Measurements from ENCODE around the gene GIGYF2.

GIGYF2 gene

GRCh38 chr2:232816657-232817056 lies 119.5 kb downstream of the GIGYF2 start:
- no peak overlapping the region for H3K4me2 ChIP-seq (ENCODE audit: insufficient read depth, low read length)
- no peak overlapping the region for H3K4me3 ChIP-seq (ENCODE audit: low read depth in 1 of 2, low read length in 2 of 2)
- no peaks in the 10 kb centered on the region for H3K79me2 ChIP-seq (ENCODE audit: insufficient read depth, low read length)
- H3K4me1 ChIP-seq (ENCODE audit: insufficient read depth, low read length), result no peaks in the 10 kb centered on the region
- H3K36me3 ChIP-seq (ENCODE audit: insufficient read depth, low read length), result peaks cover 90% of the 10 kb centered on the region
- H3K9ac ChIP-seq (ENCODE audit: low read depth, low read length), result no peak overlapping the region
- no peak for ATAC-seq (ENCODE audit: insufficient read depth, low read depth)
- TF ChIP-seq EZH2 (IDR thresholded peaks at IDR 0.05; ENCODE audit: borderline replicate concordance, low read depth, low read length, severe bottlenecking), result no peak
- TF ChIP-seq CTCF (IDR thresholded peaks at IDR 0.05; ENCODE audit: borderline replicate concordance, extremely low read depth, low read length, poor library complexity, severe bottlenecking), result no peak
- H3K27ac ChIP-seq (ENCODE audit: low read length), result no peak overlapping the region
- H2AFZ ChIP-seq (ENCODE audit: low read depth, low read length), result no peak overlapping the region
- H4K20me1 ChIP-seq (ENCODE audit: insufficient read depth, low read length), result no peaks in the 10 kb centered on the region; the same call in 1 of the 2 replicates
- H3K9me3 ChIP-seq (ENCODE audit: insufficient read depth, low read length, severe bottlenecking), result no peaks in the 10 kb centered on the region
- no peak for DNase-seq
- H3K27me3 ChIP-seq (ENCODE audit: insufficient read depth, low read length, poor library complexity), result no peaks in the 10 kb centered on the region

- no peaks in the 10 kb centered on the region; the same call in 1 of the 2 replicates for H4K20me1 ChIP-seq (ENCODE audit: insufficient read depth, low read length)
- ATAC-seq (ENCODE audit: insufficient read depth, low read depth) (no peak), DNase-seq (no peak)
- TF ChIP-seq CTCF (IDR thresholded peaks at IDR 0.05; ENCODE audit: borderline replicate concordance, extremely low read depth, low read length, poor library complexity, severe bottlenecking), result no peak
- TF ChIP-seq EZH2 (IDR thresholded peaks at IDR 0.05; ENCODE audit: borderline replicate concordance, low read depth, low read length, severe bottlenecking), result no peak
- no peaks in the 10 kb centered on the region for H3K27me3 ChIP-seq (ENCODE audit: insufficient read depth, low read length, poor library complexity)
- H3K27ac ChIP-seq (ENCODE audit: low read length), result no peak overlapping the region
- H3K4me3 ChIP-seq (ENCODE audit: low read depth in 1 of 2, low read length in 2 of 2), result no peak overlapping the region
- H2AFZ ChIP-seq (ENCODE audit: low read depth, low read length), result no peak overlapping the region
- H3K4me1 ChIP-seq (ENCODE audit: insufficient read depth, low read length), result no peaks in the 10 kb centered on the region
- H3K4me2 ChIP-seq (ENCODE audit: insufficient read depth, low read length), result no peak overlapping the region
- H3K79me2 ChIP-seq (ENCODE audit: insufficient read depth, low read length), result no peaks in the 10 kb centered on the region
- no peak overlapping the region for H3K9ac ChIP-seq (ENCODE audit: low read depth, low read length)
- peaks cover 90% of the 10 kb centered on the region for H3K36me3 ChIP-seq (ENCODE audit: insufficient read depth, low read length)
- no peaks in the 10 kb centered on the region for H3K9me3 ChIP-seq (ENCODE audit: insufficient read depth, low read length, severe bottlenecking)
Measured at GRCh38 chr2:232817756-232818155, 120.6 kb downstream of the GIGYF2 start.

GRCh38 chr2:232829988-232830387 lies 132.9 kb downstream of the GIGYF2 start:
- H4K20me1 ChIP-seq (ENCODE audit: insufficient read depth, low read length), result no peaks in the 10 kb centered on the region
- no peaks in the 10 kb centered on the region for H3K9me3 ChIP-seq (ENCODE audit: insufficient read depth, low read length, severe bottlenecking)
- H3K27me3 ChIP-seq (ENCODE audit: insufficient read depth, low read length, poor library complexity), result no peaks in the 10 kb centered on the region
- peaks cover 66% of the 10 kb centered on the region for H3K36me3 ChIP-seq (ENCODE audit: insufficient read depth, low read length)
- H3K27ac ChIP-seq (ENCODE audit: low read length), result no peak overlapping the region
- H3K4me3 ChIP-seq (ENCODE audit: low read depth in 1 of 2, low read length in 2 of 2), result no peak overlapping the region
- H3K4me2 ChIP-seq (ENCODE audit: insufficient read depth, low read length), result no peak overlapping the region
- H2AFZ ChIP-seq (ENCODE audit: low read depth, low read length), result no peak overlapping the region
- no peak overlapping the region for H3K9ac ChIP-seq (ENCODE audit: low read depth, low read length)
- DNase-seq, result no peak
- TF ChIP-seq CTCF (IDR thresholded peaks at IDR 0.05; ENCODE audit: borderline replicate concordance, extremely low read depth, low read length, poor library complexity, severe bottlenecking), result no peak
- no peak for TF ChIP-seq EZH2 (IDR thresholded peaks at IDR 0.05; ENCODE audit: borderline replicate concordance, low read depth, low read length, severe bottlenecking)
- no peak for ATAC-seq (ENCODE audit: insufficient read depth, low read depth)
- peaks cover 3% of the 10 kb centered on the region; the same call in 1 of the 2 replicates for H3K79me2 ChIP-seq (ENCODE audit: insufficient read depth, low read length)
- H3K4me1 ChIP-seq (ENCODE audit: insufficient read depth, low read length), result no peaks in the 10 kb centered on the region

- H4K20me1 ChIP-seq (ENCODE audit: insufficient read depth, low read length), result no peaks in the 10 kb centered on the region
- TF ChIP-seq CTCF (IDR thresholded peaks at IDR 0.05; ENCODE audit: borderline replicate concordance, extremely low read depth, low read length, poor library complexity, severe bottlenecking), result no peak
- no peak for TF ChIP-seq EZH2 (IDR thresholded peaks at IDR 0.05; ENCODE audit: borderline replicate concordance, low read depth, low read length, severe bottlenecking)
- peaks cover 72% of the 10 kb centered on the region for H3K36me3 ChIP-seq (ENCODE audit: insufficient read depth, low read length)
Measured at GRCh38 chr2:232831496-232831895, 134.4 kb downstream of the GIGYF2 start.

More at GRCh38 chr2:232831496-232831895, 134.4 kb downstream of the GIGYF2 start:
- ATAC-seq (ENCODE audit: insufficient read depth, low read depth), result no peak
- Histone ChIP-seq H3K9me3 (ENCODE audit: insufficient read depth, low read length, severe bottlenecking) (no peaks in the 10 kb centered on the region), H3K4me1 (ENCODE audit: insufficient read depth, low read length) (peaks cover 1% of the 10 kb centered on the region; the same call in 1 of the 2 replicates), H3K4me3 (ENCODE audit: low read depth in 1 of 2, low read length in 2 of 2) (no peak overlapping the region), H2AFZ (ENCODE audit: low read depth, low read length) (no peak overlapping the region), H3K79me2 (ENCODE audit: insufficient read depth, low read length) (peaks cover 3% of the 10 kb centered on the region; the same call in 1 of the 2 replicates), H3K9ac (ENCODE audit: low read depth, low read length) (no peak overlapping the region), H3K27me3 (ENCODE audit: insufficient read depth, low read length, poor library complexity) (no peaks in the 10 kb centered on the region), H3K27ac (ENCODE audit: low read length) (no peak overlapping the region), H3K4me2 (ENCODE audit: insufficient read depth, low read length) (no peak overlapping the region)
- no peak for DNase-seq
